Mammary epithelial cell (primary cell): ENCODE results near the gene NUAK1.

Experiments
- EZH2 ChIP-seq: IDR thresholded peaks from 2 replicates; pipeline ENCODE4 v1.6.1; 2012; ENCODE audit warnings: low read length, inconsistent platforms, borderline replicate concordance
- TF ChIP-seq, protein P1 (sequence below), 2 donors: IDR thresholded peaks in 1 of 2; conservative IDR thresholded peaks in 1 of 2; 2 replicates each; pipeline ENCODE4 v1.5.1; 2011 to 2012; ENCODE audit warnings: inconsistent platforms in 2 of 2, low read length in 2 of 2, mild to moderate bottlenecking in 2 of 2, control low read depth in 1 of 2, low read depth in 1 of 2; ENCODE audit not compliant: insufficient read depth in 1 of 2; ENCODE audit errors: extremely low read depth in 1 of 2

DNA sequence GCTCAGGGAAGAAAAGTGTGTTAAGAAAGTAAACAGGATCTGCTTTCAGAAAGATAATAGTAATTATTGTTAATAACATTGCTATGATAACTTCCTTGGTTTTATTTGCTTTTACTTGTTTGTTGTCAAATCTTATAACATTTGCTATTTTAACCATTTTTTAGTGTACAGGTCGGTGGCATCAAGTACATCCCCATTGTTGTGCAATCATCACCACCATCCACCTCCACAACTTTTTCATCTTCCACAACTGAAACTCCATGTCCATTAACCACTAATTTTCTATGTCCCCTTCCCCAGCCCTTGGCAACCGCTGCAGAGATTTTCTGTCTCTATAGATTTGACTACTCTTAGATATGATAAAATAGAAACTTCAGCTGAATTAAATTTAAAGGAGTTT is 22.7 kb upstream of the NUAK1 start:
- TF ChIP-seq, protein P1, sequence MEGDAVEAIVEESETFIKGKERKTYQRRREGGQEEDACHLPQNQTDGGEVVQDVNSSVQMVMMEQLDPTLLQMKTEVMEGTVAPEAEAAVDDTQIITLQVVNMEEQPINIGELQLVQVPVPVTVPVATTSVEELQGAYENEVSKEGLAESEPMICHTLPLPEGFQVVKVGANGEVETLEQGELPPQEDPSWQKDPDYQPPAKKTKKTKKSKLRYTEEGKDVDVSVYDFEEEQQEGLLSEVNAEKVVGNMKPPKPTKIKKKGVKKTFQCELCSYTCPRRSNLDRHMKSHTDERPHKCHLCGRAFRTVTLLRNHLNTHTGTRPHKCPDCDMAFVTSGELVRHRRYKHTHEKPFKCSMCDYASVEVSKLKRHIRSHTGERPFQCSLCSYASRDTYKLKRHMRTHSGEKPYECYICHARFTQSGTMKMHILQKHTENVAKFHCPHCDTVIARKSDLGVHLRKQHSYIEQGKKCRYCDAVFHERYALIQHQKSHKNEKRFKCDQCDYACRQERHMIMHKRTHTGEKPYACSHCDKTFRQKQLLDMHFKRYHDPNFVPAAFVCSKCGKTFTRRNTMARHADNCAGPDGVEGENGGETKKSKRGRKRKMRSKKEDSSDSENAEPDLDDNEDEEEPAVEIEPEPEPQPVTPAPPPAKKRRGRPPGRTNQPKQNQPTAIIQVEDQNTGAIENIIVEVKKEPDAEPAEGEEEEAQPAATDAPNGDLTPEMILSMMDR (conservative IDR thresholded peaks at IDR 0.05 in 1 of 2, IDR thresholded peaks at IDR 0.05 in 1 of 2; ENCODE audit: extremely low read depth in 1 of 2, insufficient read depth in 1 of 2, low read depth in 1 of 2, low read length in 2 of 2): no peak
- TF ChIP-seq EZH2: no peak
